GM23248 (cell line): ENCODE measurements around the gene PEX26. TPM values are rescaled to one million over a fixed set of nuclear protein-coding genes. Genes with fewer than 3 reads are reported as not detected.

ENCODE experiments used
- DNase-seq: peaks from one replicate; pipeline ENCODE4 v3.0.0-alpha.2; 2015
- H2AFZ ChIP-seq: fragments of 200-600 bp; sonication (generic); 2 replicates; pipeline ENCODE4 v1.6.1; 2016; ENCODE audit warnings: antibody characterized with exemption
- H3F3A ChIP-seq: fragments of 200-600 bp; sonication (generic); 2 replicates; pipeline ENCODE4 v1.6.1; 2016; ENCODE audit warnings: mild to moderate bottlenecking, antibody characterized with exemption, mixed run types; ENCODE audit not compliant: insufficient read depth
- H3K27ac ChIP-seq: fragments of 200-600 bp; sonication (generic); 2 replicates; pipeline ENCODE4 v1.5.1; 2016; ENCODE audit warnings: mild to moderate bottlenecking
- H3K27me3 ChIP-seq: fragments of 200-600 bp; sonication (generic); replicated peaks from 2 replicates; pipeline ENCODE4 v1.6.1; 2016; ENCODE audit warnings: mild to moderate bottlenecking; ENCODE audit not compliant: insufficient read depth
- H3K36me3 ChIP-seq: fragments of 200-600 bp; sonication (generic); 2 replicates; pipeline ENCODE4 v1.6.1; 2016; ENCODE audit warnings: low read depth, mild to moderate bottlenecking
- H3K4me1 ChIP-seq: fragments of 200-600 bp; sonication (generic); 2 replicates; pipeline ENCODE4 v1.6.1; 2016; ENCODE audit warnings: mild to moderate bottlenecking; ENCODE audit not compliant: insufficient read depth
- H3K4me2 ChIP-seq: fragments of 200-600 bp; sonication (generic); one replicate; pipeline ENCODE4 v1.6.1; 2016; ENCODE audit warnings: mild to moderate bottlenecking; ENCODE audit not compliant: unreplicated experiment
- H3K4me3 ChIP-seq: fragments of 200-600 bp; sonication (generic); 2 replicates; pipeline ENCODE4 v1.5.1; 2016; ENCODE audit warnings: mild to moderate bottlenecking
- H3K79me2 ChIP-seq: fragments of 200-600 bp; sonication (generic); 2 replicates; pipeline ENCODE4 v1.6.1; 2016; ENCODE audit warnings: mild to moderate bottlenecking; ENCODE audit not compliant: insufficient read depth
- H3K9ac ChIP-seq: fragments of 200-600 bp; sonication (generic); 2 replicates; pipeline ENCODE4 v1.6.1; 2016; ENCODE audit warnings: mild to moderate bottlenecking
- H3K9me2 ChIP-seq: fragments of 200-600 bp; sonication (generic); 2 replicates; pipeline ENCODE4 v1.6.1; 2016; ENCODE audit warnings: mixed run types, mild to moderate bottlenecking, moderate library complexity; ENCODE audit not compliant: insufficient read depth
- H3K9me3 ChIP-seq: fragments of 200-600 bp; sonication (generic); one replicate; pipeline ENCODE4 v1.6.1; 2017; ENCODE audit warnings: low read depth
- H4K20me1 ChIP-seq: fragments of 200-600 bp; sonication (generic); 2 replicates; pipeline ENCODE4 v1.6.0; 2016; ENCODE audit not compliant: insufficient read depth
- EZH2 ChIP-seq: fragments of 200-600 bp; sonication (generic); IDR thresholded peaks from 2 replicates; pipeline ENCODE4 v1.6.1; 2018; ENCODE audit warnings: antibody characterized with exemption, mild to moderate bottlenecking; ENCODE audit not compliant: insufficient read depth, poor library complexity, severe bottlenecking
- EZH2phosphoT487 ChIP-seq: fragments of 200-600 bp; sonication (generic); IDR thresholded peaks from 2 replicates; pipeline ENCODE4 v1.6.1; 2018; ENCODE audit warnings: antibody characterized with exemption, moderate library complexity, mild to moderate bottlenecking, low read depth; ENCODE audit not compliant: insufficient read depth
- WGBS, 2 experiments: methylation state at CpG; one replicate each; pipeline ENCODE4 v1.1.6; 2015 to 2017; ENCODE audit warnings: low lambda C conversion rate in 2 of 2, low coverage in 1 of 2; ENCODE audit errors: missing lambda C conversion rate in 2 of 2; 5-methylcytosine and 5-hydroxymethylcytosine counted together
- in situ Hi-C: fragments of 300-500 bp; cut with MboI; formaldehyde crosslinking; loops from 2 replicates; pipeline ENCODE4 v1.15.0; 2020
- polyA plus RNA-seq: library from polyadenylated mRNA; unstranded; fragments of >200 nt; fragmentation: Nextera tagmentation; extraction: Ambion mirVana; gene quantifications from 2 replicates; pipeline ENCODE4 v1.2.1, GENCODE V29; 2016
- total RNA-seq: library from RNA; depleted of rRNA; stranded (reverse); fragments of >200 nt; shearing (Covaris generic); gene quantifications from 2 replicates; pipeline ENCODE4 v1.2.3, GENCODE V29; 2014

Gene PEX26
- total and polyA plus RNA-seq, 2 experiments from 2014 or later: 4.7 to 32.2 TPM

DNA sequence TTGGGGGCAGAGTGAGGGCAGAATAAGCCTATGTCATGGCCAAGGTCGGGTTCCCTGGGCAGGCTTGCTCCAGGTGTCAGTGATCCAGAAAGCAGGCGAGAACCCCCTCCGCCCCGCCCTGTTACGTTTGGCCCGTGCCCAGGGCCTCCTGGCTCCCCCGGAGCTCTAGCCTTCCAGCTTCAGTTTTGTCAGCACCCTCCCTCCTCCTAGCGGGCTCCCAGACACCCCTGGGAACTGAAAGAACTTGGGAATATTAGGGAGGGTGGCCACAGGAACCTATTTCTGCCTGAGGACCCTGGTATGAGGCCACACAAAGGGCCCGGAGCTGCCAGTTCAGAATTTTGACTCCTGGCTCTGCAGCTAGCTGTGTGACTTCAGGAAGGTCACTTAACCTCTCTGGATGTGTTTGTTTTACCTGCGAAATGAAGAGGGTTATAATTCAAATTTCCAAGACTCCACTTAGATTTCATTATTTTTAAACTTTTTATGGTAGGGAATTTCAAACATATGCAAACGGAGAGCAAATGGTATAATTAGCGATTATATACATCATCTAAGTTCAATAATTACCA lies 34.1 kb downstream of the PEX26 start:
- WGBS, 2 experiments: 52 to 54% methylated on average over 12 of the region's 12 CpGs
- Histone ChIP-seq H4K20me1 (no peaks in the 10 kb centered on the region), H3K36me3 (no peaks in the 10 kb centered on the region), H3K79me2 (no peaks in the 10 kb centered on the region), H3K4me1 (no peaks in the 10 kb centered on the region), H3F3A (peaks cover 7% of the 10 kb centered on the region), H3K9me2 (no peaks in the 10 kb centered on the region), H3K4me2 (no peak overlapping the region), H3K27ac (no peak overlapping the region), H2AFZ (no peak overlapping the region), H3K27me3 (no peaks in the 10 kb centered on the region), H3K4me3 (no peak overlapping the region), H3K9me3 (no peaks in the 10 kb centered on the region), H3K9ac (no peak overlapping the region)
- TF ChIP-seq EZH2 (no peak), EZH2phosphoT487 (no peak)
- in situ Hi-C loops: no loop called here
- no peak for DNase-seq

DNA sequence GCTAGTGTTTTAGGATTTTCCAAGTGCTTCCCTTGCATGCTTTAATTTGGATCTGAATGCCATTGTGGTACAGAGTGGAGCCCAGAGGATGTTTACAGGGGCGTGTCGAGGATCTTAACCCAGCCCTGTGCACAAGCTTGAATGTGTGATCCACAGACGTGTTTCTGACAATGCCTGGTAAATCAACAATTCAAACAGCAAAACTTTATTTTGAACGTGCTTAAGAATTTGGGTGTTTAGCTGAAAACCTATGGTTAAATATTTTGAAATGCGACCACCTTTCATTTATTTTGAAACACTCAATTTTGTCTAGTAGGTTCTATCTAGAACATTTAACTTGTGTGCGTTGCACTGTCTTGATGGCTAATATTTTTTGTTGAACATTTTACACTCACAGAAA lies 34.6 kb downstream of the PEX26 start:
- no peak overlapping the region for H3K4me3 ChIP-seq
- H3K4me1 ChIP-seq: no peaks in the 10 kb centered on the region
- H3K79me2 ChIP-seq: no peaks in the 10 kb centered on the region
- TF ChIP-seq EZH2 (no peak), EZH2phosphoT487 (no peak)
- H3K4me2 ChIP-seq: no peak overlapping the region
- no peaks in the 10 kb centered on the region for H4K20me1 ChIP-seq
- no peak overlapping the region for H3K9ac ChIP-seq
- no peak overlapping the region for H2AFZ ChIP-seq
- H3K36me3 ChIP-seq: no peaks in the 10 kb centered on the region
- no peak for DNase-seq
- no peaks in the 10 kb centered on the region for H3K9me3 ChIP-seq
- 72 to 80% methylated on average over 6 of the region's 6 CpGs for WGBS, 2 experiments
- in situ Hi-C loops: no loop called here
- no peaks in the 10 kb centered on the region for H3K27me3 ChIP-seq
- H3K9me2 ChIP-seq: no peaks in the 10 kb centered on the region
- peaks cover 7% of the 10 kb centered on the region for H3F3A ChIP-seq
- H3K27ac ChIP-seq: no peak overlapping the region

DNA sequence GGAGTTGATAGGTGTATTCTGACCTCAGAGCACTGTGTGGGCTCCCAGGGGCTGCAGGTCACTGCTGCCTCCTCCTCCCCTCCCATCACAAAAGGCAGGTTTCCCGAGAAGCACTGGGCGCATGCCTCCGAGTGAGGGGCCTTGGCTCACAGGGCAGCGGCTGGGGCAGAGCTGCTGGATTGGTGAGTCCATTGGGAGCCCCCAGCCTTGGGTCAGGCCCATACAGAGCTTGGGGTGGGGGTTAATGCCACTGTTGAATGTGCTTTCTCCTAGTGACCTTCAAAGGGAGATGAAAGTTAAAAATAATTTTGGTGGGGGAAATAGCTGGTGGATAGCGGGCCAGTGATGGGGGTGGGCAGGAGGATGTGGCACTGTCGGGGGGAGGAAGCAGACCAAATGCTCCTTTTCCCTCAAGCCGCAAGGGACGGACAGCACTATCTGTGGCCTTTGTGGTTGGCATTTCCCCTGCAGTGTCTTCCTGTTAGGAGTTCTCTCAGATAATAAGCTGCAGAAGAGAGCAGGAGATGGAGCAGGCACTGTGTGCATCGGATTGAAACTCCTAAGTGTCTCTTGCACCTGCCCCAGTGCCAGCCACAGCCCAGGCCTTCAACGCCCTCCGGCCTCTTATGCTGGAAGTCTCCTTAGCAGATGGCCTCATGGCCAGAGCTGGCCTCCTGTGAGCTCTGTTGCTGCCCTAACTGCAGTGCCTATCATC lies 36.0 kb downstream of the PEX26 start:
- no peaks in the 10 kb centered on the region for H3K79me2 ChIP-seq
- in situ Hi-C loops: no loop called here
- no peaks in the 10 kb centered on the region for H3K9me2 ChIP-seq
- peaks cover 7% of the 10 kb centered on the region for H3F3A ChIP-seq
- no peak overlapping the region for H3K9ac ChIP-seq
- no peak overlapping the region for H3K4me2 ChIP-seq
- no peaks in the 10 kb centered on the region for H4K20me1 ChIP-seq
- no peaks in the 10 kb centered on the region for H3K27me3 ChIP-seq
- 90 to 92% methylated on average over 11 of the region's 11 CpGs for WGBS, 2 experiments
- H3K4me1 ChIP-seq: no peaks in the 10 kb centered on the region
- H2AFZ ChIP-seq: no peak overlapping the region
- no peak overlapping the region for H3K27ac ChIP-seq
- TF ChIP-seq EZH2: no peak
- TF ChIP-seq EZH2phosphoT487: no peak
- H3K4me3 ChIP-seq: no peak overlapping the region
- H3K9me3 ChIP-seq: no peaks in the 10 kb centered on the region
- H3K36me3 ChIP-seq: no peaks in the 10 kb centered on the region
- DNase-seq: no peak

DNA sequence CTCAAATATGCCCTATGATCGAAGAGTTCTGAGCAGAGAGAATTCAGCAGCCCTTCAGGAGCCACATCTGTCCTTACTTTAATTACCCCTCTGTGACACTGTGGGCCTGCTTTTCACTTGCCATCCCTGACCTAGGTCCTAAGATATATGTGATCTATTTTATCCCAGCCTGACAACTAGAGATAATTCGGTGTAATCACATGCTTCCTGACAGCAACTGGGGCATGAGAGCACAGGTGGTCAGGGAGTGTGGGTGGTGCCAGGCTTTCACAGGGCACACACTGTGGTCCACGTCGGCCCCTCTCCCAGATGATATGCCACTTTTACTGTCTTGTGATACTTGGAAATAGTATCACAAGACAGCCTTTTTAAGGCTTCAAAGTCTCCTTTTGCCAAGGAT lies 36.7 kb downstream of the PEX26 start:
- Histone ChIP-seq H3K36me3 (no peaks in the 10 kb centered on the region), H4K20me1 (no peaks in the 10 kb centered on the region), H3K79me2 (no peaks in the 10 kb centered on the region), H3K27ac (no peak overlapping the region), H2AFZ (no peak overlapping the region), H3K27me3 (no peaks in the 10 kb centered on the region), H3K4me3 (no peak overlapping the region), H3K9me2 (no peaks in the 10 kb centered on the region), H3K9ac (no peak overlapping the region), H3K4me1 (no peaks in the 10 kb centered on the region), H3F3A (peaks cover 4% of the 10 kb centered on the region), H3K9me3 (no peaks in the 10 kb centered on the region), H3K4me2 (no peak overlapping the region)
- no peak for DNase-seq
- 84 to 88% methylated on average over 4 of the region's 4 CpGs for WGBS, 2 experiments
- TF ChIP-seq EZH2 (no peak), EZH2phosphoT487 (no peak)
- in situ Hi-C loops: no loop called here
